ENCODE data around the gene TNS4.

- TF ChIP-seq EZH2 (IDR thresholded peaks at IDR 0.05) = no peak
- TF ChIP-seq POLR2AphosphoS5 (IDR thresholded peaks at IDR 0.05; ENCODE audit: borderline replicate concordance, low read depth, low read length) = no peak
- TF ChIP-seq FOXP2 (optimal IDR thresholded peaks at IDR 0.05; ENCODE audit: control extremely low read depth, extremely low read length, insufficient read depth) = no peak
Observed at GRCh38 chr17:40474419-40475002, 26.9 kb downstream of the TNS4 start.

Data from SK-N-MC (cell line).